WTC11 (cell line): Measurements from ENCODE around the gene AP5Z1. TPM values are rescaled to one million over a fixed set of nuclear protein-coding genes. Genes with fewer than 3 reads are reported as not detected.

Source experiments
- ATAC-seq: fragments of 200-7000 bp; cut with Tn5 transposase; 2 replicates; pipeline ENCODE4 v1.10.0; 2021; ENCODE audit warnings: mild to moderate bottlenecking, moderate library complexity
- CTCF ChIA-PET: fragments of 300-600 bp; sonication (Branson Sonifier 250); formaldehyde crosslinking; loops from one replicate; lab custom pipeline; 2021; ENCODE audit warnings: antibody characterized with exemption; lab: Charles Lee
- POLR2A ChIA-PET: fragments of 350-600 bp; sonication (Branson Sonifier 250); formaldehyde crosslinking; loops from one replicate; lab custom pipeline; 2021; ENCODE audit warnings: antibody characterized with exemption; lab: Charles Lee
- DNase-seq: peaks from one replicate; pipeline ENCODE4 v3.0.0; 2021; ENCODE audit warnings: low spot score
- H3K27ac Mint-ChIP-seq: 2 replicates; pipeline ENCODE4 v1.8.0; 2021; ENCODE audit warnings: mixed read lengths
- H3K27me3 Mint-ChIP-seq: 2 replicates; pipeline ENCODE4 v1.8.0; 2021; ENCODE audit warnings: low read depth, mild to moderate bottlenecking, moderate library complexity, mixed read lengths
- H3K36me3 Mint-ChIP-seq: 2 replicates; pipeline ENCODE4 v1.8.0; 2021; ENCODE audit warnings: mixed read lengths
- H3K4me1 Mint-ChIP-seq: 2 replicates; pipeline ENCODE4 v1.8.0; 2022; ENCODE audit warnings: mixed read lengths
- H3K4me3 Mint-ChIP-seq: 2 replicates; pipeline ENCODE4 v1.8.0; 2021; ENCODE audit warnings: mild to moderate bottlenecking, moderate library complexity, mixed read lengths
- H3K9me3 Mint-ChIP-seq: 2 replicates; pipeline ENCODE4 v1.8.0; 2021; ENCODE audit warnings: mixed read lengths
- CBFB ChIP-seq: sonication (generic); formaldehyde crosslinking; IDR thresholded peaks from 2 replicates; pipeline ENCODE4 v1.8.1; 2022; ENCODE audit warnings: mild to moderate bottlenecking, low read depth, missing genetic modification reagents
- FOXP1 ChIP-seq: sonication (generic); formaldehyde crosslinking; IDR thresholded peaks from 2 replicates; pipeline ENCODE4 v1.8.0; 2022; ENCODE audit warnings: missing genetic modification reagents, mild to moderate bottlenecking, moderate library complexity, borderline replicate concordance
- IRF2 ChIP-seq: sonication (generic); formaldehyde crosslinking; IDR thresholded peaks from 2 replicates; pipeline ENCODE4 v1.8.0; 2022; ENCODE audit warnings: low read depth, missing genetic modification reagents, borderline replicate concordance
- OVOL2 ChIP-seq: fragments of 250-450 bp; sonication (Bioruptor Pico); IDR thresholded peaks from 2 replicates; pipeline ENCODE4 v1.9.0; 2021; ENCODE audit warnings: mild to moderate bottlenecking, borderline replicate concordance
- PRRX2 ChIP-seq: fragments of 250-450 bp; sonication (Bioruptor Pico); IDR thresholded peaks from 2 replicates; pipeline ENCODE4 v1.8.0; 2021; ENCODE audit warnings: mild to moderate bottlenecking
- RORB ChIP-seq: fragments of 250-450 bp; sonication (Bioruptor Pico); IDR thresholded peaks from 2 replicates; pipeline ENCODE4 v1.9.0; 2021; ENCODE audit warnings: mild to moderate bottlenecking
- SOX15 ChIP-seq: fragments of 250-450 bp; sonication (Bioruptor Pico); IDR thresholded peaks from 2 replicates; pipeline ENCODE4 v1.9.0; 2021; ENCODE audit warnings: mild to moderate bottlenecking
- ZNF121 ChIP-seq: sonication (generic); formaldehyde crosslinking; IDR thresholded peaks from 2 replicates; pipeline ENCODE4 v1.8.0; 2023; ENCODE audit warnings: missing genetic modification reagents
- ZNF232 ChIP-seq: sonication (generic); formaldehyde crosslinking; IDR thresholded peaks from 2 replicates; pipeline ENCODE4 v1.8.0; 2022; ENCODE audit warnings: mild to moderate bottlenecking, missing genetic modification reagents
- ZNF317 ChIP-seq: sonication (generic); formaldehyde crosslinking; IDR thresholded peaks from 2 replicates; pipeline ENCODE4 v1.8.1; 2023; ENCODE audit warnings: low read depth, mild to moderate bottlenecking, moderate library complexity, missing genetic modification reagents, borderline replicate concordance
- ZNF416 ChIP-seq: fragments of 250-450 bp; sonication (Bioruptor Pico); IDR thresholded peaks from 2 replicates; pipeline ENCODE4 v1.9.0; 2021; ENCODE audit warnings: mild to moderate bottlenecking, inconsistent platforms
- total RNA-seq: library from RNA; stranded (reverse); gene quantifications from 3 replicates; pipeline ENCODE4 v1.2.3, GENCODE V29; 2021
- TF ChIP-seq, protein P1 (sequence below): fragments of 200-600 bp; IDR thresholded peaks from 2 replicates; pipeline ENCODE4 v1.8.0; 2022; ENCODE audit warnings: antibody characterized with exemption
- TF ChIP-seq, protein P2 (sequence below): sonication (generic); formaldehyde crosslinking; IDR thresholded peaks from 2 replicates; pipeline ENCODE4 v1.8.1; 2022; ENCODE audit warnings: mild to moderate bottlenecking, moderate library complexity, missing genetic modification reagents
- TF ChIP-seq, protein P3 (sequence below): sonication (generic); formaldehyde crosslinking; IDR thresholded peaks from 2 replicates; pipeline ENCODE4 v1.8.1; 2022; ENCODE audit warnings: low read depth, missing genetic modification reagents, borderline replicate concordance
- TF ChIP-seq, protein P4 (sequence below): fragments of 250-450 bp; sonication (Bioruptor Pico); conservative IDR thresholded peaks from 2 replicates; pipeline ENCODE4 v1.9.0; 2021; ENCODE audit warnings: mild to moderate bottlenecking
- TF ChIP-seq, protein P5 (sequence below): sonication (generic); formaldehyde crosslinking; IDR thresholded peaks from 2 replicates; pipeline ENCODE4 v1.8.1; 2023; ENCODE audit warnings: mild to moderate bottlenecking, missing genetic modification reagents, borderline replicate concordance

Gene AP5Z1
- total RNA-seq, 1 experiment from 2014 or later: 29.4 TPM

DNA sequence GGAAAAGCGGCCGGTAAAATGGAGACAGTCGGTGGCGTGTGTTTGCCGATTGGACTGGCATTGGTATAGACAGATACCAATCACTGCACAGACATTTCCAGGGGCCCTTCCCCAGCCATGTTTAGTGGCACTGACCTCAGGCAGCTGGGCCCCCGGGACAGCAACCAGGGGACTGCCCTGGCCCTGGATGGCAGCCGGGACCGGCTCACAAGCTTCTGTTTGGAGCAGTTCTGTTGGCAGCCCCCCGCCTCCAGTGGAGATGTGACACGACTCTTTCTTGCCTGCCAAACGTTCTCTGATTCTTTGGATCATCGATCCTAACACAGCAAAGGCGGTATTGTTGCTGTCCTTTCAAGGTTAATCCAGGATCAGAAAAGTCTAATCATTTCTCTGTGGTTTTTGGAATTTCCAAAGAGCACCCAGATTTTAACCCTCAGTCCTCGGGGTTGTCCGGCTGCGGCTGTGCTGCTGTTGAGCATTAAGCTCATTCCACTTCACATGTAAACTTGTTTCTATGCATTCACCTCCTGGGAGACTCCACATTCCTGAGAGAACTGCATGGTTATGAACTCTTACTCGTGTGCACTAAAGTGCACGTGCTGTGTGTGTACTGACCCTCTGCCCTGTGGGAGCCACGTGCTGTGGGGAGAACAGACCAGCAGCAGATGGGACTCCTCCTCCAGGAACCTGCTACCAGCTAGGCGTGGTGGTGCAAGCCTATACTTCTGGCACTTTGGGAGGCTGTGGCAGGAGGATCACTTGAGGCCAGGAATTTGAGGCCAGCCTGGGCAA, 47.3 kb upstream of the AP5Z1 start:
- TF ChIP-seq, protein P1, sequence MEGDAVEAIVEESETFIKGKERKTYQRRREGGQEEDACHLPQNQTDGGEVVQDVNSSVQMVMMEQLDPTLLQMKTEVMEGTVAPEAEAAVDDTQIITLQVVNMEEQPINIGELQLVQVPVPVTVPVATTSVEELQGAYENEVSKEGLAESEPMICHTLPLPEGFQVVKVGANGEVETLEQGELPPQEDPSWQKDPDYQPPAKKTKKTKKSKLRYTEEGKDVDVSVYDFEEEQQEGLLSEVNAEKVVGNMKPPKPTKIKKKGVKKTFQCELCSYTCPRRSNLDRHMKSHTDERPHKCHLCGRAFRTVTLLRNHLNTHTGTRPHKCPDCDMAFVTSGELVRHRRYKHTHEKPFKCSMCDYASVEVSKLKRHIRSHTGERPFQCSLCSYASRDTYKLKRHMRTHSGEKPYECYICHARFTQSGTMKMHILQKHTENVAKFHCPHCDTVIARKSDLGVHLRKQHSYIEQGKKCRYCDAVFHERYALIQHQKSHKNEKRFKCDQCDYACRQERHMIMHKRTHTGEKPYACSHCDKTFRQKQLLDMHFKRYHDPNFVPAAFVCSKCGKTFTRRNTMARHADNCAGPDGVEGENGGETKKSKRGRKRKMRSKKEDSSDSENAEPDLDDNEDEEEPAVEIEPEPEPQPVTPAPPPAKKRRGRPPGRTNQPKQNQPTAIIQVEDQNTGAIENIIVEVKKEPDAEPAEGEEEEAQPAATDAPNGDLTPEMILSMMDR: no peak
- TF ChIP-seq ZNF121 (CRISPR knock-in tag): peak; percentile 29; the same call in 1 of the 2 replicates
- ChIA-PET POLR2A (interaction anchor here (0.7 kb wide), 1 partner anchor 21 kb away, joined by 7 read pairs; no protein-coding TSS in a partner anchor), CTCF (no interaction called here)
- no peaks in the 10 kb centered on the region for H3K9me3 Mint-ChIP-seq
- H3K36me3 Mint-ChIP-seq: no peaks in the 10 kb centered on the region
- no peak overlapping the region for H3K4me3 Mint-ChIP-seq
- no peak overlapping the region for H3K27ac Mint-ChIP-seq
- DNase-seq (no peak), ATAC-seq (no peak)
- no peaks in the 10 kb centered on the region for H3K27me3 Mint-ChIP-seq
- H3K4me1 Mint-ChIP-seq: peaks cover 3% of the 10 kb centered on the region

DNA sequence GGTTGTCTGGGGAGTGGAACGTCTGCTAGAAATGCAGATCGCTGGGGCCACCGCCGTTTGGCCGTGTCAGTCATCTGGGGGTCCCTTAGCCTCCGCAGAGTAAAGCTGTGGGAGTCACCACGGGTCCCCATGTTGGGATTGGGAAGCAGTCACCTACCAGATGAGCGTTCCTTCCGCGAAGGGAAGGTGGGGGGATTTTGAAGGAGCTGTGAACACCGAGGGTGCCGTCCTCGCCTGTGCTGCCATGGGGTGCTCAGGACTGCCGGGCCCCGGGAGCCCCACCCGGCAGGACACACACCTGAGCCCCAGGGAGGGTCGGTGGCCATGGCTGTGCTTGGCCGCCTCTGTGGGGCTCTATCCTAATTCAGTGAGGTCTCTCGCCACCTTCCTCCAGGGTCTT, 46.2 kb upstream of the AP5Z1 start:
- CTCF ChIA-PET: no interaction called here
- H3K4me3 Mint-ChIP-seq: no peak overlapping the region

DNA sequence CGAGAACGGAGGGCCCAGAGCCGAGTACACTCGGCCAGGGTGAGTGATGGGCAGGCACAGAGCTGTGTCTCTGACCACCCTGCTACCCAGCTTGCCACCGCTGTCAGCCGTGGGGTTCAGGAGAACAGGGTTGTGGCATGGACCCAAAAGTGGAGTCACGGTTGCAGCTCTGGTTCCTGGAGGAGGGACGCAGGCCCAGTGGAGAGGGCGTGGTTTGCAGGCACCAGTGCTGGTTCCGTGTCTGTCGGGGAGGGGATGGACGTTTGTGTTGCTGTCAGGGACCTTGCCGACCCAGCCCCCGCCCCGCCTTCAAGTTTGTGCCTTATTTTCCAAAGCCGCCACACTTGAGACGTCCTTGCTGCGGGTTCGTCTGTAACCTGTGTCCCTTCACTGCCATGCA, 45.1 kb upstream of the AP5Z1 start:
- Mint-ChIP-seq H3K4me1 (no peaks in the 10 kb centered on the region), H3K9me3 (no peaks in the 10 kb centered on the region), H3K27me3 (no peaks in the 10 kb centered on the region), H3K27ac (no peak overlapping the region), H3K36me3 (no peaks in the 10 kb centered on the region), H3K4me3 (no peak overlapping the region)
- CTCF ChIA-PET: no interaction called here
- ATAC-seq (no peak), DNase-seq (no peak)
- POLR2A ChIA-PET: interaction anchor here (0.6 kb wide), 1 partner anchor 45 kb away, joined by 3 read pairs; no protein-coding TSS in a partner anchor
- TF ChIP-seq, protein P2, sequence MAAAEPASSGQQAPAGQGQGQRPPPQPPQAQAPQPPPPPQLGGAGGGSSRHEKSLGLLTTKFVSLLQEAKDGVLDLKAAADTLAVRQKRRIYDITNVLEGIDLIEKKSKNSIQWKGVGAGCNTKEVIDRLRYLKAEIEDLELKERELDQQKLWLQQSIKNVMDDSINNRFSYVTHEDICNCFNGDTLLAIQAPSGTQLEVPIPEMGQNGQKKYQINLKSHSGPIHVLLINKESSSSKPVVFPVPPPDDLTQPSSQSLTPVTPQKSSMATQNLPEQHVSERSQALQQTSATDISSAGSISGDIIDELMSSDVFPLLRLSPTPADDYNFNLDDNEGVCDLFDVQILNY: no peak
- TF ChIP-seq RORB (CRISPR knock-in tag): no peak
- TF ChIP-seq ZNF232 (CRISPR knock-in tag): no peak
- no peak for TF ChIP-seq IRF2 (CRISPR knock-in tag)
- no peak for TF ChIP-seq ZNF317 (CRISPR knock-in tag)
- TF ChIP-seq, protein P3, sequence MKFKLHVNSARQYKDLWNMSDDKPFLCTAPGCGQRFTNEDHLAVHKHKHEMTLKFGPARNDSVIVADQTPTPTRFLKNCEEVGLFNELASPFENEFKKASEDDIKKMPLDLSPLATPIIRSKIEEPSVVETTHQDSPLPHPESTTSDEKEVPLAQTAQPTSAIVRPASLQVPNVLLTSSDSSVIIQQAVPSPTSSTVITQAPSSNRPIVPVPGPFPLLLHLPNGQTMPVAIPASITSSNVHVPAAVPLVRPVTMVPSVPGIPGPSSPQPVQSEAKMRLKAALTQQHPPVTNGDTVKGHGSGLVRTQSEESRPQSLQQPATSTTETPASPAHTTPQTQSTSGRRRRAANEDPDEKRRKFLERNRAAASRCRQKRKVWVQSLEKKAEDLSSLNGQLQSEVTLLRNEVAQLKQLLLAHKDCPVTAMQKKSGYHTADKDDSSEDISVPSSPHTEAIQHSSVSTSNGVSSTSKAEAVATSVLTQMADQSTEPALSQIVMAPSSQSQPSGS (CRISPR knock-in tag): no peak
- no peak for TF ChIP-seq OVOL2 (CRISPR knock-in tag)

More for the DNA sequence above, 46.2 kb upstream of the AP5Z1 start:
- TF ChIP-seq PRRX2 (CRISPR knock-in tag) (no peak), FOXP1 (CRISPR knock-in tag) (no peak), CBFB (no peak), SOX15 (CRISPR knock-in tag) (no peak), ZNF416 (CRISPR knock-in tag) (no peak)
- TF ChIP-seq, protein P4, sequence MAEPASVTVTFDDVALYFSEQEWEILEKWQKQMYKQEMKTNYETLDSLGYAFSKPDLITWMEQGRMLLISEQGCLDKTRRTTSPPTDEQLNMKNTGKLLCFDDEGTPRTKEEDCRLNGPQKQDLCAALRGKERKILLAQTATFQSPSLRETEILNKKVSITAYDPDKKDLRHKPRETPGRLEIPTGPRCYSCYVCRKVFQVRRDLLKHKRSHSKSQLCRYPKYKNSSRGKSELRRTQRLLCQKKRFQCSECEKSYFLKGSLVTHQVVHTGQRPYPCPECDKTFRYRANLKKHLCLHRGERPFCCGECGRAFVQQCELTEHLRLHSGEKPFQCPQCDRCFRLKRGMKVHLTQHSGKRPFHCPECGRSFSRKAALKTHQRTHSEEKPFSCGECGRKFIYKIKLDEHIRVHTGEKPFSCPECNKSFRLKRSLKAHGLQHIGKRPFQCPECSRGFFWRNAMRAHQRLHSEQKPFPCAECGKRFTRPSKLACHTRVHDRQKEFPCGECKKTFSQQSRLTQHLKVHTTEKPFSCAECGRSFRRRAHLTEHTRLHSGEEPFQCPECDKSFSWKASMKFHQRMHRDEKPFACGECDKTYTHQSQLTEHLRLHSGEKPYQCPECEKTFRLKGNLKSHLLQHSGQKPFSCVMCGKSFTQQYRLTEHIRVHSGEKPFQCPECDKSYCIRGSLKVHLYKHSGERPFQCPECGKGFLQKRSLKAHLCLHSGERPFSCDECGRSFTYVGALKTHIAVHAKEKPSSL (CRISPR knock-in tag): no peak
- TF ChIP-seq, protein P5, sequence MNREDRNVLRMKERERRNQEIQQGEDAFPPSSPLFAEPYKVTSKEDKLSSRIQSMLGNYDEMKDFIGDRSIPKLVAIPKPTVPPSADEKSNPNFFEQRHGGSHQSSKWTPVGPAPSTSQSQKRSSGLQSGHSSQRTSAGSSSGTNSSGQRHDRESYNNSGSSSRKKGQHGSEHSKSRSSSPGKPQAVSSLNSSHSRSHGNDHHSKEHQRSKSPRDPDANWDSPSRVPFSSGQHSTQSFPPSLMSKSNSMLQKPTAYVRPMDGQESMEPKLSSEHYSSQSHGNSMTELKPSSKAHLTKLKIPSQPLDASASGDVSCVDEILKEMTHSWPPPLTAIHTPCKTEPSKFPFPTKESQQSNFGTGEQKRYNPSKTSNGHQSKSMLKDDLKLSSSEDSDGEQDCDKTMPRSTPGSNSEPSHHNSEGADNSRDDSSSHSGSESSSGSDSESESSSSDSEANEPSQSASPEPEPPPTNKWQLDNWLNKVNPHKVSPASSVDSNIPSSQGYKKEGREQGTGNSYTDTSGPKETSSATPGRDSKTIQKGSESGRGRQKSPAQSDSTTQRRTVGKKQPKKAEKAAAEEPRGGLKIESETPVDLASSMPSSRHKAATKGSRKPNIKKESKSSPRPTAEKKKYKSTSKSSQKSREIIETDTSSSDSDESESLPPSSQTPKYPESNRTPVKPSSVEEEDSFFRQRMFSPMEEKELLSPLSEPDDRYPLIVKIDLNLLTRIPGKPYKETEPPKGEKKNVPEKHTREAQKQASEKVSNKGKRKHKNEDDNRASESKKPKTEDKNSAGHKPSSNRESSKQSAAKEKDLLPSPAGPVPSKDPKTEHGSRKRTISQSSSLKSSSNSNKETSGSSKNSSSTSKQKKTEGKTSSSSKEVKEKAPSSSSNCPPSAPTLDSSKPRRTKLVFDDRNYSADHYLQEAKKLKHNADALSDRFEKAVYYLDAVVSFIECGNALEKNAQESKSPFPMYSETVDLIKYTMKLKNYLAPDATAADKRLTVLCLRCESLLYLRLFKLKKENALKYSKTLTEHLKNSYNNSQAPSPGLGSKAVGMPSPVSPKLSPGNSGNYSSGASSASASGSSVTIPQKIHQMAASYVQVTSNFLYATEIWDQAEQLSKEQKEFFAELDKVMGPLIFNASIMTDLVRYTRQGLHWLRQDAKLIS (CRISPR knock-in tag): no peak
- Mint-ChIP-seq H3K36me3 (no peaks in the 10 kb centered on the region), H3K27me3 (no peaks in the 10 kb centered on the region), H3K4me1 (peaks cover 3% of the 10 kb centered on the region), H3K9me3 (no peaks in the 10 kb centered on the region), H3K27ac (no peak overlapping the region)
- ATAC-seq (no peak), DNase-seq (no peak)
- POLR2A ChIA-PET: interaction anchor here (0.9 kb wide), 1 partner anchor 15 kb away, joined by 3 read pairs; no protein-coding TSS in a partner anchor
